GM12878 (cell line): Measurements from ENCODE around the gene OTUD5. TPM values are rescaled to one million over a fixed set of nuclear protein-coding genes. Genes with fewer than 3 reads are reported as not detected.
A peak's percentile ranks its signal among the peaks of the same experiment; 100 is the strongest.

Experiments
- ATAC-seq: fragments of 200-7000 bp; cut with Tn5 transposase; 3 replicates; pipeline ENCODE4 v1.9.1; 2020; ENCODE audit warnings: mild to moderate bottlenecking, moderate library complexity
- BruUV-seq: library from RNA; stranded (reverse); fragments of 400-500 nt; replicated peaks from 2 replicates; lab custom pipeline; 2021; lab: Mats Ljungman, UMichigan
- CTCF ChIA-PET: fragments of 300-600 bp; sonication (Branson Sonifier 250); formaldehyde crosslinking; extraction: SDS; loops from one replicate; lab custom pipeline; 2021; ENCODE audit warnings: inconsistent platforms; lab: Yijun Ruan, JAX
- POLR2A ChIA-PET: fragments of 350-600 bp; formaldehyde crosslinking; extraction: SDS; loops from one replicate; lab custom pipeline; 2021; ENCODE audit warnings: inconsistent platforms; lab: Charles Lee
- RAD21 ChIA-PET: fragments of 300-600 bp; sonication (Branson Sonifier 250); formaldehyde crosslinking; loops from one replicate; lab custom pipeline; 2023; ENCODE audit warnings: antibody characterized with exemption; ENCODE audit not compliant: unreplicated experiment; lab: Charles Lee
- SMC1A ChIA-PET: fragments of 300-600 bp; sonication (Branson Sonifier 250); formaldehyde crosslinking; loops from one replicate; lab custom pipeline; 2023; ENCODE audit not compliant: unreplicated experiment, uncharacterized antibody; lab: Charles Lee
- DNase-seq: peaks from one replicate; pipeline ENCODE4 v3.0.0-alpha.2; 2011; ENCODE audit warnings: low read depth, low spot score
- FAIRE-seq: peaks from 3 replicates; lab custom pipeline; 2011; peaks lifted over from hg19 to GRCh38; lab: Jason Lieb, UNC
- H2AFZ ChIP-seq: 2 replicates; pipeline ENCODE4 v1.6.0; 2011; ENCODE audit warnings: low read depth, low read length, control low read depth; ENCODE audit not compliant: control insufficient read depth
- H3K27ac ChIP-seq: 2 replicates; pipeline ENCODE4 v1.5.1; 2011; ENCODE audit warnings: control low read depth; ENCODE audit not compliant: control insufficient read depth, insufficient read depth
- H3K27me3 ChIP-seq, 2 experiments: replicated peaks in 1 of 2; 2 replicates each; pipeline versions ENCODE4 v1.6.0 to v1.6.1; 2011; ENCODE audit warnings: low read length in 1 of 2; ENCODE audit not compliant: control insufficient read depth in 2 of 2, insufficient read depth in 2 of 2
- H3K36me3 ChIP-seq, 2 experiments: 2 replicates each; pipeline ENCODE4 v1.5.1; 2011; ENCODE audit warnings: low read length in 1 of 2; ENCODE audit not compliant: control insufficient read depth in 2 of 2, insufficient read depth in 2 of 2
- H3K4me1 ChIP-seq: 2 replicates; pipeline ENCODE4 v1.6.1; 2011; ENCODE audit warnings: mild to moderate bottlenecking, low read length, moderate library complexity, mixed read lengths; ENCODE audit not compliant: control insufficient read depth, insufficient read depth
- H3K4me2 ChIP-seq: 2 replicates; pipeline ENCODE4 v1.6.0; 2011; ENCODE audit warnings: control low read depth; ENCODE audit not compliant: control insufficient read depth, insufficient read depth
- H3K4me3 ChIP-seq: fragments of 200-600 bp; sonication (generic); 2 replicates; pipeline ENCODE4 v1.5.1; 2016
- H3K79me2 ChIP-seq: 2 replicates; pipeline ENCODE4 v1.6.0; 2011; ENCODE audit warnings: low read length; ENCODE audit not compliant: control insufficient read depth, insufficient read depth
- H3K9ac ChIP-seq: 2 replicates; pipeline ENCODE4 v1.8.0; 2011; ENCODE audit warnings: low read length, control low read depth, mixed read lengths; ENCODE audit not compliant: control insufficient read depth, insufficient read depth
- H3K9me3 ChIP-seq: replicated peaks from 3 replicates; pipeline ENCODE4 v1.5.1; 2011; ENCODE audit warnings: mild to moderate bottlenecking, low read length; ENCODE audit not compliant: control insufficient read depth, insufficient read depth
- H4K20me1 ChIP-seq: 2 replicates; pipeline ENCODE4 v1.6.0; 2011; ENCODE audit not compliant: control insufficient read depth, insufficient read depth
- BACH1 ChIP-seq: fragments of 450-650 bp; IDR thresholded peaks from 2 replicates; pipeline ENCODE4 v1.6.1; 2017; ENCODE audit warnings: mild to moderate bottlenecking, borderline replicate concordance
- CBX3 ChIP-seq: fragments of 200-600 bp; sonication (generic); IDR thresholded peaks from 2 replicates; pipeline ENCODE4 v1.6.1; 2016; ENCODE audit warnings: low read depth, borderline replicate concordance
- EED ChIP-seq: sonication (generic); IDR thresholded peaks from 2 replicates; pipeline ENCODE4 v1.6.1; 2016; ENCODE audit warnings: antibody characterized with exemption, low read depth
- IKZF2 ChIP-seq, 2 experiments: fragments of 450-650 bp; IDR thresholded peaks; 2 replicates each; pipeline ENCODE4 v1.6.1; 2017; ENCODE audit warnings: mild to moderate bottlenecking in 2 of 2, moderate library complexity in 2 of 2
- NR2C1 ChIP-seq: fragments of 450-650 bp; IDR thresholded peaks from 2 replicates; pipeline ENCODE4 v1.6.1; 2017; ENCODE audit warnings: antibody characterized with exemption, mild to moderate bottlenecking, moderate library complexity
- NR2F1 ChIP-seq: fragments of 450-650 bp; conservative IDR thresholded peaks from 2 replicates; pipeline ENCODE4 v1.6.1; 2017; ENCODE audit warnings: mild to moderate bottlenecking
- NRF1 ChIP-seq: conservative IDR thresholded peaks from 2 replicates; pipeline ENCODE4 v1.6.1; 2011; ENCODE audit warnings: mild to moderate bottlenecking, low read depth, low read length, improper control_type of control experiment
- PKNOX1 ChIP-seq: fragments of 450-650 bp; IDR thresholded peaks from 2 replicates; pipeline ENCODE4 v1.6.1; 2016; ENCODE audit warnings: mild to moderate bottlenecking
- POLR2A ChIP-seq: IDR thresholded peaks from 2 replicates; pipeline ENCODE4 v1.6.1; 2011; ENCODE audit warnings: low read depth, mild to moderate bottlenecking, low read length
- RAD21 ChIP-seq: IDR thresholded peaks from 2 replicates; pipeline ENCODE4 v1.6.1; 2011; ENCODE audit warnings: mild to moderate bottlenecking, low read depth, low read length, moderate library complexity; ENCODE audit not compliant: insufficient read depth
- RAD51 ChIP-seq: fragments of 450-650 bp; IDR thresholded peaks from 2 replicates; pipeline ENCODE4 v1.6.1; 2016; ENCODE audit warnings: moderate library complexity, mild to moderate bottlenecking, inconsistent platforms
- RFX5 ChIP-seq: IDR thresholded peaks from 2 replicates; pipeline ENCODE4 v1.6.1; 2011; ENCODE audit warnings: low read depth, low read length, improper control_type of control experiment
- TARDBP ChIP-seq: IDR thresholded peaks from 2 replicates; pipeline ENCODE4 v1.6.1; 2016; ENCODE audit warnings: borderline replicate concordance
- TCF12 ChIP-seq: IDR thresholded peaks from 2 replicates; pipeline ENCODE4 v1.6.1; 2011; ENCODE audit warnings: low read depth, mild to moderate bottlenecking, low read length
- YY1 ChIP-seq: IDR thresholded peaks from 2 replicates; pipeline ENCODE4 v1.6.1; 2011; ENCODE audit warnings: low read depth, mild to moderate bottlenecking, low read length
- ZBED1 ChIP-seq: IDR thresholded peaks from 2 replicates; pipeline ENCODE4 v1.6.1; 2016; ENCODE audit warnings: borderline replicate concordance
- ZBTB4 ChIP-seq: fragments of 450-650 bp; formaldehyde crosslinking; IDR thresholded peaks from 2 replicates; pipeline ENCODE4 v1.4.0; 2022; ENCODE audit warnings: mild to moderate bottlenecking, moderate library complexity
- ZNF24 ChIP-seq: fragments of 450-650 bp; IDR thresholded peaks from 2 replicates; pipeline ENCODE4 v1.6.1; 2017; ENCODE audit warnings: antibody characterized with exemption, mild to moderate bottlenecking
- WGBS: methylation state at CpG from one replicate; pipeline ENCODE4 v1.1.6; 2016; ENCODE audit warnings: low lambda C conversion rate; ENCODE audit not compliant: insufficient replicate concordance, insufficient coverage; ENCODE audit errors: missing lambda C conversion rate; 5-methylcytosine and 5-hydroxymethylcytosine counted together
- in situ Hi-C: fragments of 300-500 bp; cut with MboI; formaldehyde crosslinking; loops from 9 replicates; pipeline ENCODE4 v1.14.3; 2018; ENCODE audit warnings: mixed read lengths
- intact Hi-C: fragments of 100-400 bp; cut with micrococcal nuclease; formaldehyde crosslinking; loops from one replicate; pipeline ENCODE4 v1.14.2; 2022; ENCODE audit not compliant: unreplicated experiment
- polyA plus RNA-seq, 11 experiments: library from polyadenylated mRNA; depleted of rRNA in 4 of 11; unstranded in 6 of 11; stranded (reverse) in 5 of 11; fragments of >200 nt; fragmentation: Nextera tagmentation in 4 of 11; fragmentation: Illumina TruSeq in 1 of 11; extraction: Ambion mirVana in 4 of 11; extraction: Trizol in 1 of 11; gene quantifications; 1 replicate in 1 of 11; 2 replicates in 10 of 11; pipeline versions ENCODE4 v1.2.1 to v1.2.3, GENCODE V29; 2011 to 2016; ENCODE audit warnings: inconsistent platforms in 2 of 11, missing spikeins in 2 of 11, low read depth in 1 of 11
- total RNA-seq, 4 experiments: library from RNA; depleted of rRNA in 3 of 4; stranded (reverse); fragments of >200 nt in 3 of 4; fragmentation: Illumina TruSeq in 1 of 4; extraction: Trizol in 1 of 4; gene quantifications; 2 replicates each; pipeline versions ENCODE4 v1.2.1 to v1.2.3, GENCODE V29; 2013 to 2021

Gene OTUD5
- total and polyA plus RNA-seq, 10 of the 15 experiments (the other 5 are each of a cell fraction or from before 2014, with no cell fraction given) = 2.0 to 50.3 (median 22.7) TPM

GRCh38 chrX:48917139-48918001 is 40.0 kb downstream of the OTUD5 start:
- 10% methylated on average over 27 of the region's 27 CpGs for WGBS
- BruUV-seq = no TSS peak
- ATAC-seq = peak; percentile 62
- Histone ChIP-seq H3K27ac (peak overlapping the region; percentile 83), H3K79me2 (peaks cover 41% of the 10 kb centered on the region), H3K4me2 (peak overlapping the region; percentile 75), H3K9me3 (no peaks in the 10 kb centered on the region; the same call in 2 of the 3 replicates), H2AFZ (no peak overlapping the region), H3K36me3 (peaks cover 3 to 5% of the 10 kb centered on the region in 2 experiments; a peak in 3 of 4 replicates), H3K4me3 (peak overlapping the region; percentile 65), H3K4me1 (peaks cover 9% of the 10 kb centered on the region), H3K9ac (peak overlapping the region; percentile 83), H3K27me3 (no peaks in the 10 kb centered on the region), H4K20me1 (peaks cover 5% of the 10 kb centered on the region)
- CTCF ChIA-PET = interaction anchor here (1.0 to 2.7 kb wide), 8 partner anchors 10 to 30 kb away, joined by 3 to 9 read pairs (median 4); no protein-coding TSS in a partner anchor
- intact Hi-C loops = loop anchor here (5.0 kb wide), 2 partner anchors 40 to 125 kb away; partner anchors contain the start of genes OTUD5 and TFE3
- POLR2A ChIA-PET = interaction anchor here (1.0 to 2.3 kb wide), 2 partner anchors 19 to 22 kb away, joined by 3 to 8 read pairs; no protein-coding TSS in a partner anchor
- RAD21 ChIA-PET = interaction anchor here (1.0 kb wide), 1 partner anchor 20 kb away, joined by 4 read pairs; no protein-coding TSS in a partner anchor
- peak; percentile 88 for DNase-seq
- SMC1A ChIA-PET = interaction anchor here (1.0 to 1.9 kb wide), 2 partner anchors 20 to 22 kb away, joined by 4 to 7 read pairs; no protein-coding TSS in a partner anchor
- in situ Hi-C loops = no loop called here
- FAIRE-seq = peak; percentile 93
- TF ChIP-seq BACH1 (peak; percentile 62; the same call in 1 of the 2 replicates), ZNF24 (no peak), RFX5 (peak; percentile 93), NRF1 (peak; percentile 57), RAD21 (peak; percentile 55), TCF12 (no peak), ZBTB4 (CRISPR knock-in tag) (no peak), ZBED1 (no peak), IKZF2 (IDR thresholded peaks at IDR 0.05) (peak; percentile 48 to 49; a peak in 2 of 4 replicates), YY1 (peak; percentile 73), CBX3 (no peak), NR2F1 (peak; percentile 99), POLR2A (peak; percentile 67), TARDBP (no peak), NR2C1 (peak; percentile 92), EED (no peak), RAD51 (no peak), PKNOX1 (no peak)
